Measurements from ENCODE around the gene GREM2. TPM values are rescaled to one million over a fixed set of nuclear protein-coding genes. Genes with fewer than 3 reads are reported as not detected.

GREM2 gene
- total and polyA plus RNA-seq, 8 donors, result 0.03 to 0.58 (median 0.12) TPM; not detected in 1

DNA sequence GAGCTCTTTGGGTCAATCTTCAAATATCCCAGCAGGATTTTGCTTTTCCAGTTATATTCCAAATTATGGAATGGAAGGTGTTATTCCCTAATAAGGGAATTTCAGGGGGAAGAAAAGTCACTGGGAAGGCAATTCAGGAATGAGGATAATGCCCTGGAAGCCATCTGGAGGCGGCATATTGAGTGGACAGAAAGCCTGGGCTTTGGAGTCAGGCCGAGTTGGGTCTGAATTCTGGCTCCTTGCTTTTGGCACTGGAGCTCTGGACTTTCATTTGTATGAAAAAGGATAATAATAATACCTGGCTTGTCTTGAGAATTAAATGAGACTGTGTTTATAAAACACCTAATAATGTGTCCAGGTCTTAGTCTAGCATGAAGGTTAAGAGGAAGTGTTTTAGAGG, 16.5 kb downstream of the GREM2 start:
- ATAC-seq (no peak), FAIRE-seq (no peak), DNase-seq (no peak)
- Histone ChIP-seq H3K36me3 (no peaks in the 10 kb centered on the region), H3K9me3 (no peaks in the 10 kb centered on the region), H3K27me3 (no peaks in the 10 kb centered on the region), H3K27ac (no peak overlapping the region), H3K4me3 (no peak overlapping the region), H3K4me1 (peaks cover 0 to 6% (median 0%) of the 10 kb centered on the region in 3 donors)
- intact Hi-C loops (cut with DNase I), result no loop called here
- no peak for TF ChIP-seq CTCF (IDR thresholded peaks at IDR 0.05)
- WGBS, 2 donors, result 83 to 94% methylated on average over 2 of the region's 2 CpGs

- peaks cover 0 to 6% (median 0%) of the 10 kb centered on the region in 3 donors for H3K4me1 ChIP-seq
- H3K27me3 ChIP-seq, result no peaks in the 10 kb centered on the region
- no peak for DNase-seq
- TF ChIP-seq CTCF (IDR thresholded peaks at IDR 0.05), result no peak
- intact Hi-C loops (cut with DNase I), result no loop called here
- H3K4me3 ChIP-seq, result no peak overlapping the region
- ATAC-seq, result no peak
- no peaks in the 10 kb centered on the region for H3K9me3 ChIP-seq
- no peak overlapping the region for H3K27ac ChIP-seq
- no peak for FAIRE-seq
- 64 to 79% methylated on average over 3 of the region's 3 CpGs for WGBS, 2 donors
- H3K36me3 ChIP-seq, result no peaks in the 10 kb centered on the region
Measured at GRCh38 chr1:240591564-240591963, 20.4 kb downstream of the GREM2 start.

GRCh38 chr1:240591078-240591477, 20.9 kb downstream of the GREM2 start:
- no peak overlapping the region for H3K4me3 ChIP-seq
- no peak for TF ChIP-seq CTCF (IDR thresholded peaks at IDR 0.05)
- intact Hi-C loops (cut with DNase I), result no loop called here
- FAIRE-seq (no peak), DNase-seq (no peak), ATAC-seq (no peak)
- H3K27ac ChIP-seq, result no peak overlapping the region
- H3K9me3 ChIP-seq, result no peaks in the 10 kb centered on the region
- no peaks in the 10 kb centered on the region for H3K27me3 ChIP-seq
- 64 to 82% methylated on average over 5 of the region's 5 CpGs for WGBS, 2 donors
- H3K4me1 ChIP-seq, result peaks cover 0 to 2% (median 0%) of the 10 kb centered on the region in 3 donors
- H3K36me3 ChIP-seq, result no peaks in the 10 kb centered on the region

DNA sequence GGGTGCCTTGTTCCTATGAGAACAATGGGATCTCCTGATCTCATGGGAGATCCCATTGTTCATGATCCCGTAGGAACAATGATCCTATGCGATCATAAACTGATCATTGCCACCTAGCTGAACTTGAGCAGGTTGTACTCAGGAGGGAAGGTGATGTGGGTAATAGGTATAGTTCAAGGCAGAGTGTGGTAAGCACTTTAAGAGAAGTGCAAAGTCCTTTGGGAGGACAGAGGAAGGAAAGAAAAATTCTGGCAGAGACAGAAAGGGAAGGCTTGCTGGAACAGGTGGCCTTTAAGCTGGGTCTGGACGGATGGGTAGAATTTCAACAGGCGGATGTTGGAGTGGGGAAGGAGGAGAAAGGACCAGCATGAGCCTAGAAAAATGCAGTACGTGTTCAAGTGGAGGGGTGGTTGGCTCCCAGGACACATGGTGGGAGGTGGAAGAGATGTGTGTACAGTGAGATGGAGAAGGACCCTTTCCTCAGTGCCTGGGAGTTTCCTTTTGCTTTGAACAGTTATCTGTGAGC, 22.3 kb downstream of the GREM2 start:
- Histone ChIP-seq H3K9me3 (no peaks in the 10 kb centered on the region), H3K4me3 (no peak overlapping the region), H3K27me3 (no peaks in the 10 kb centered on the region), H3K4me1 (no peaks in the 10 kb centered on the region), H3K27ac (no peak overlapping the region), H3K36me3 (no peaks in the 10 kb centered on the region)
- no peak for TF ChIP-seq CTCF (IDR thresholded peaks at IDR 0.05)
- ATAC-seq (no peak), FAIRE-seq (no peak), DNase-seq (no peak)
- intact Hi-C loops (cut with DNase I), result no loop called here
- WGBS, 2 donors, result 67 to 84% methylated on average over 5 of the region's 5 CpGs

DNA sequence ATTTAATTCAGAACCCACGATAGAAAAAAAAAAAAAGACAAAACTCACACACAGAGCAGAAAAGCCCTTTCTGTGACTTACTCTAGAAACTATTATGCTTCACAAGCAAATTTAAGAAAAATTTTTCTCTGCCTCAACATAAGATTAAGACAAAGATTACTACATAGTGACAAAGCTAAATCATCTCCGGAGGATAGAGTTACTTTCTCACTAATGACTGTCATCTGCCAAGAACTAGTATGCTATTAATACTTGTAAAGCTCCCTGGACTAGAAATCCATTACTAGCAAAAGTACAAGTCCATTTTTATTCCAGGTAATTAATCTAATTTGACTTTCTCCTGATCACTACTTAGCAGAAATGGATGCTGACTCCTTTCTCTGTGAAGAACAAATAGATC, 25.9 kb downstream of the GREM2 start:
- DNase-seq (no peak), FAIRE-seq (no peak), ATAC-seq (no peak)
- Histone ChIP-seq H3K36me3 (no peaks in the 10 kb centered on the region), H3K4me3 (no peak overlapping the region), H3K9me3 (no peaks in the 10 kb centered on the region), H3K27me3 (no peaks in the 10 kb centered on the region), H3K27ac (no peak overlapping the region), H3K4me1 (no peaks in the 10 kb centered on the region)
- 51 to 67% methylated on average over 2 of the region's 2 CpGs for WGBS, 2 donors
- TF ChIP-seq CTCF (IDR thresholded peaks at IDR 0.05), result no peak
- intact Hi-C loops (cut with DNase I), result no loop called here

Data from pancreas (tissue), 10 donors.